Stimulated activated effector memory CD8-positive, alpha-beta T cell treated with anti-CD3 and anti-CD28 coated beads, Interleukin-12 subunit alpha, Interleukin-12 subunit beta, amount 100 ng/mL, for 72 hours (primary cell): ENCODE results near the gene BPHL.
"Not testable (repeated sequence)": the region's sequence is repeated elsewhere in the genome, so short reads cannot be mapped to it uniquely, and the experiment has no call there.

ENCODE experiments used
- ATAC-seq: fragments of 150-1000 bp; cut with Tn5 transposase; 2 replicates; pipeline ENCODE4 v1.10.0; 2021
- DNase-seq, 2 donors: peaks; one replicate each; pipeline ENCODE4 v3.0.0; 2021 to 2022; ENCODE audit warnings: low spot score in 2 of 2
- H3K27ac Mint-ChIP-seq: one replicate; pipeline ENCODE4 v1.8.0; 2022; ENCODE audit warnings: mild to moderate bottlenecking, mixed read lengths
- H3K36me3 Mint-ChIP-seq: one replicate; pipeline ENCODE4 v1.8.0; 2022; ENCODE audit warnings: mild to moderate bottlenecking, mixed read lengths
- H3K4me1 Mint-ChIP-seq: one replicate; pipeline ENCODE4 v1.8.0; 2022; ENCODE audit warnings: mixed read lengths
- H3K4me3 Mint-ChIP-seq: one replicate; pipeline ENCODE4 v1.8.0; 2022; ENCODE audit warnings: mild to moderate bottlenecking, mixed read lengths
- H3K9me3 Mint-ChIP-seq: one replicate; pipeline ENCODE4 v1.8.0; 2022; ENCODE audit warnings: mixed read lengths

The BPHL gene

GRCh38 chr6:3197734-3198133 is 79.2 kb downstream of the BPHL start:
- not testable (repeated sequence) for H3K9me3 Mint-ChIP-seq, H3K4me3 Mint-ChIP-seq

GRCh38 chr6:3199382-3199781 is 80.9 kb downstream of the BPHL start:
- H3K27ac Mint-ChIP-seq: no peak overlapping the region
- peaks cover 3% of the 10 kb centered on the region for H3K9me3 Mint-ChIP-seq
- H3K4me3 Mint-ChIP-seq: no peak overlapping the region
- H3K36me3 Mint-ChIP-seq: no peaks in the 10 kb centered on the region
- DNase-seq (no peak), ATAC-seq (no peak)
- H3K4me1 Mint-ChIP-seq: no peaks in the 10 kb centered on the region

More at GRCh38 chr6:3197734-3198133, 79.2 kb downstream of the BPHL start:
- DNase-seq, H3K36me3 Mint-ChIP-seq, H3K4me1 Mint-ChIP-seq, ATAC-seq, H3K27ac Mint-ChIP-seq: not testable (repeated sequence)

- ATAC-seq: no peak
- Mint-ChIP-seq H3K4me3 (no peak overlapping the region), H3K27ac (no peak overlapping the region), H3K4me1 (peaks cover under 1% of the 10 kb centered on the region), H3K36me3 (no peaks in the 10 kb centered on the region), H3K9me3 (peaks cover 3% of the 10 kb centered on the region)
- DNase-seq: no peak
These were observed 82.2 kb downstream of the BPHL start for GRCh38 chr6:3200682-3201081.

- H3K9me3 Mint-ChIP-seq: peaks cover 3% of the 10 kb centered on the region
- no peak overlapping the region for H3K27ac Mint-ChIP-seq
- no peaks in the 10 kb centered on the region for H3K36me3 Mint-ChIP-seq
- DNase-seq (no peak), ATAC-seq (no peak)
- no peak overlapping the region for H3K4me3 Mint-ChIP-seq
- H3K4me1 Mint-ChIP-seq: peaks cover 7% of the 10 kb centered on the region
These were observed 82.9 kb downstream of the BPHL start for GRCh38 chr6:3201388-3201787.
